OCI-M2 (cell line): ENCODE results near the gene FAM20A.
"Not testable (repeated sequence)": the region's sequence is repeated elsewhere in the genome, so short reads cannot be mapped to it uniquely, and the experiment has no call there.

ENCODE experiments used
- DNase-seq: peaks from one replicate; lab custom pipeline; 2025; ENCODE audit not compliant: unreplicated experiment; lab: John Stamatoyannopoulos, UW

The FAM20A gene

DNA sequence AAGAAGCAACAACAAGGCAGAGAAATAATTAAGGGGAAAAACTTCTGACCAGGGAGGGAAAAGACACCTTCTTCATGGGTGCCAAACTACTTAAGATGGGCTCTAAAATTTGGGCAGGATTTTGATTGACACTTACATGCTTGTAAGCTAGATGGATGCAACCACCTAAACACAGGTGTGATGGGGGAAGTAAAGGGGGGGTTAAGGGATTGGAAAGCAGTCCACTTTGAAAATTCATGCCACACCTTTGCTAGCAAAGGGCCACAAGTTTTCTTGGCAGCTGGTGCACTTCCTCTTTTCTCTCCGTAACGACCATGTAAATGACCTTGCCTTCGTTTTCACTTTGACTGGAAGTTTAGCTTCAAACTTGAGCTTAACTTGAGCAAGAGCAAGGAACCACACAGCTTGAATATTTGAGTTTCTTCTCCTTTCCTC, 103.3 kb downstream of the FAM20A start:
- no peak for DNase-seq

GRCh38 chr17:68495081-68495480, 106.1 kb downstream of the FAM20A start:
- DNase-seq: no peak

GRCh38 chr17:68492394-68493054, 108.6 kb downstream of the FAM20A start:
- DNase-seq: not testable (repeated sequence)

DNA sequence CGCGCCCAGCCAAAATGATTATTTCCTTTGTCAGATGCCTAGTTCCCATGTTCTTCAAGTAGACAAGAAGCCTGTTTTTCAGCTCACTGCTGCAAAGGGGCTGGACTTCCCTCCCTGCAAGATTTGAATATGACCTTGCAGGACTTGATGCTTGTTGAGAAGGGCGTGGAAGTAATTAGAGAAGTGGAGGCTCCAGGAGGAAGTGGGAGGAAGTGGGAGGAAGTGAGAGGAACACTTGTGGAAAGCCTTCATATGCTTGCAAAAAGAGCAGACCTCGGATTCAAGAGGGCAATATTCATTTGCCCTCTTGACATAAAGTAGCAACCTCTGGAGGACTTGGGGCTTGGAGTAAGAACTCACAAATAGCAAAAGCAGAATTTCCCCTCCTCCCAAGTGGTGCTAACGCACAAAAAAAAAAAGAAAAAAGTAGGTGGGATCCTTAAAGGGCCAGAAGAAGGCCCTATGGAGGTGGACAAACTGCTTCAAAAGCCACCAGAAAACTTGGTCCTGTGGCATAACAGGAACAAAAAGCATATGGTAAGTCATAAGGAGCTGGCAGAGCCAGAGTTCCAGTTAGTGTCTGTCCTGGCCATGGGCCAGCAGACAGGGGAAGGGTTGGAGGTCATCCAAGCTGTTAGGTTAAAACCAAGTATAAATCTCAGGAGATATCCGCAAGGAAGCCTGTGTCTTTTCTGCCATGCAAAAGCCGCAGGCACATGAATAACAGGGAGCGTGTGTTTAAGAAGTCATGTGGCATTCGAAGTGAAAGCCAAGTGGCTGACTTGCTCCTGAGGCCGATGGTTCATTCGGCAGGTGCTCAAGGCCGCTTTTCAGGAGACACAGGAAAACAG, 109.6 kb downstream of the FAM20A start:
- no peak for DNase-seq

DNA sequence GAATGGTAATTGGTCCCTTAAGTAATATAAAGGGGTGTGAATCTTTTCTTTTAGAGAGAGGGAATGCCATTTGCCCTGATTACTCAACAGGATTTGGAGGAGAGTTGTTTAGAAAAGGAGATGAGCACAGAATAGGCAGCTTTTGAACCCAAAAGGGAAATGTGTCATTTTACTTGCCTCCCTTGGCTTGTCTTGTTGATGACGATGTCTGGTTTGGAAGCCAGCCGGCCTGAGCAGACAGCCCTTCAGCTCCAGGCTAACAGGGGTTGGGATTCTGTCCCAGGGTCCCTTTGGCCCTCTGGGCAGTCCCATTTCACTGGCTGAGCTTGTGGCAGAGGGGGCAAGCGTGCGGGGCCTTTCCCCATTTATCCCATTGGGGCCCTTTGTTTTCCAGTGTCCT, 111.2 kb downstream of the FAM20A start:
- DNase-seq: no peak
